Measurements from ENCODE around the gene MAN1A1.

MAN1A1 gene

GRCh38 chr6:119267126-119267905 is 82.2 kb downstream of the MAN1A1 start:
- Mint-ChIP-seq H3K27me3 (no peaks in the 10 kb centered on the region), H3K36me3 (ENCODE audit: low read depth) (peaks cover 49% of the 10 kb centered on the region), H3K4me3 (no peak overlapping the region), H3K9me3 (peaks cover 26% of the 10 kb centered on the region), H3K27ac (peak overlapping the region; percentile 11), H3K4me1 (peaks cover 29% of the 10 kb centered on the region)
- DNase-seq (no peak), ATAC-seq (peak; percentile 93)

GRCh38 chr6:119264854-119265397 is 84.6 kb downstream of the MAN1A1 start:
- Mint-ChIP-seq H3K27me3 (no peaks in the 10 kb centered on the region), H3K9me3 (peaks cover 16% of the 10 kb centered on the region), H3K36me3 (ENCODE audit: low read depth) (peaks cover 36% of the 10 kb centered on the region), H3K27ac (no peak overlapping the region), H3K4me1 (peaks cover 38% of the 10 kb centered on the region), H3K4me3 (no peak overlapping the region)
- ATAC-seq: no peak
- DNase-seq: no peak

GRCh38 chr6:119262612-119263011 is 86.9 kb downstream of the MAN1A1 start:
- H3K27ac Mint-ChIP-seq: no peak overlapping the region
- DNase-seq (no peak), ATAC-seq (no peak)
- no peaks in the 10 kb centered on the region for H3K27me3 Mint-ChIP-seq
- peaks cover 16% of the 10 kb centered on the region for H3K9me3 Mint-ChIP-seq
- peaks cover 22% of the 10 kb centered on the region for H3K4me1 Mint-ChIP-seq
- peaks cover 19% of the 10 kb centered on the region for H3K36me3 Mint-ChIP-seq (ENCODE audit: low read depth)
- H3K4me3 Mint-ChIP-seq: no peak overlapping the region

GRCh38 chr6:119261944-119262284 is 87.6 kb downstream of the MAN1A1 start:
- Mint-ChIP-seq H3K27ac (peak overlapping the region; percentile 60), H3K27me3 (no peaks in the 10 kb centered on the region), H3K4me1 (peaks cover 18% of the 10 kb centered on the region), H3K4me3 (no peak overlapping the region), H3K9me3 (peaks cover 16% of the 10 kb centered on the region), H3K36me3 (ENCODE audit: low read depth) (peaks cover 21% of the 10 kb centered on the region)
- ATAC-seq (no peak), DNase-seq (no peak)

GRCh38 chr6:119259027-119259426 is 90.5 kb downstream of the MAN1A1 start:
- Mint-ChIP-seq H3K4me3 (no peak overlapping the region), H3K27me3 (no peaks in the 10 kb centered on the region), H3K36me3 (ENCODE audit: low read depth) (peaks cover 18% of the 10 kb centered on the region), H3K27ac (no peak overlapping the region), H3K9me3 (peaks cover 16% of the 10 kb centered on the region), H3K4me1 (peaks cover 29% of the 10 kb centered on the region)
- no peak for ATAC-seq
- no peak for DNase-seq

GRCh38 chr6:119257726-119258125 is 91.8 kb downstream of the MAN1A1 start:
- Mint-ChIP-seq H3K9me3 (peaks cover 8% of the 10 kb centered on the region), H3K27me3 (no peaks in the 10 kb centered on the region), H3K4me1 (peaks cover 29% of the 10 kb centered on the region), H3K36me3 (ENCODE audit: low read depth) (peaks cover 13% of the 10 kb centered on the region), H3K27ac (no peak overlapping the region), H3K4me3 (no peak overlapping the region)
- no peak for DNase-seq
- no peak for ATAC-seq

- H3K27me3 Mint-ChIP-seq: no peaks in the 10 kb centered on the region
- peak overlapping the region; percentile 0 for H3K27ac Mint-ChIP-seq
- ATAC-seq (no peak), DNase-seq (no peak)
- peaks cover 12% of the 10 kb centered on the region for H3K36me3 Mint-ChIP-seq (ENCODE audit: low read depth)
- peaks cover 6% of the 10 kb centered on the region for H3K9me3 Mint-ChIP-seq
- H3K4me3 Mint-ChIP-seq: no peak overlapping the region
- peaks cover 28% of the 10 kb centered on the region for H3K4me1 Mint-ChIP-seq
Measured at GRCh38 chr6:119256978-119257462, 92.5 kb downstream of the MAN1A1 start.

- H3K4me1 Mint-ChIP-seq: peaks cover 21% of the 10 kb centered on the region
- H3K9me3 Mint-ChIP-seq: peaks cover under 1% of the 10 kb centered on the region
- no peaks in the 10 kb centered on the region for H3K27me3 Mint-ChIP-seq
- H3K36me3 Mint-ChIP-seq (ENCODE audit: low read depth): peaks cover 7% of the 10 kb centered on the region
- no peak overlapping the region for H3K4me3 Mint-ChIP-seq
- no peak for ATAC-seq
- H3K27ac Mint-ChIP-seq: no peak overlapping the region
- no peak for DNase-seq
Measured at GRCh38 chr6:119256392-119256791, 93.2 kb downstream of the MAN1A1 start.

GRCh38 chr6:119255492-119255891 is 94.1 kb downstream of the MAN1A1 start:
- Mint-ChIP-seq H3K36me3 (ENCODE audit: low read depth) (peaks cover 6% of the 10 kb centered on the region), H3K4me1 (peaks cover 19% of the 10 kb centered on the region), H3K27ac (no peak overlapping the region), H3K9me3 (no peaks in the 10 kb centered on the region), H3K27me3 (no peaks in the 10 kb centered on the region), H3K4me3 (no peak overlapping the region)
- ATAC-seq (peak; percentile 72), DNase-seq (no peak)

GRCh38 chr6:119250036-119250435 is 99.5 kb downstream of the MAN1A1 start:
- Mint-ChIP-seq H3K9me3 (no peaks in the 10 kb centered on the region), H3K27ac (no peak overlapping the region), H3K27me3 (no peaks in the 10 kb centered on the region), H3K4me1 (peaks cover under 1% of the 10 kb centered on the region), H3K4me3 (no peak overlapping the region), H3K36me3 (ENCODE audit: low read depth) (peaks cover 24% of the 10 kb centered on the region)
- no peak for DNase-seq
- no peak for ATAC-seq

GRCh38 chr6:119249319-119249718 is 100.2 kb downstream of the MAN1A1 start:
- ATAC-seq (no peak), DNase-seq (no peak)
- Mint-ChIP-seq H3K36me3 (ENCODE audit: low read depth) (peaks cover 30% of the 10 kb centered on the region), H3K9me3 (no peaks in the 10 kb centered on the region), H3K27ac (no peak overlapping the region), H3K4me1 (no peaks in the 10 kb centered on the region), H3K4me3 (no peak overlapping the region), H3K27me3 (no peaks in the 10 kb centered on the region)

- DNase-seq: no peak
- H3K4me3 Mint-ChIP-seq: no peak overlapping the region
- no peak overlapping the region for H3K27ac Mint-ChIP-seq
- no peaks in the 10 kb centered on the region for H3K9me3 Mint-ChIP-seq
- H3K36me3 Mint-ChIP-seq (ENCODE audit: low read depth): peaks cover 29% of the 10 kb centered on the region
- H3K27me3 Mint-ChIP-seq: no peaks in the 10 kb centered on the region
- no peaks in the 10 kb centered on the region for H3K4me1 Mint-ChIP-seq
- no peak for ATAC-seq
Measured at GRCh38 chr6:119247504-119247903, 102.1 kb downstream of the MAN1A1 start.

GRCh38 chr6:119243657-119244056 is 105.9 kb downstream of the MAN1A1 start:
- H3K27me3 Mint-ChIP-seq: no peaks in the 10 kb centered on the region
- H3K4me1 Mint-ChIP-seq: no peaks in the 10 kb centered on the region
- H3K9me3 Mint-ChIP-seq: no peaks in the 10 kb centered on the region
- DNase-seq (no peak), ATAC-seq (no peak)
- peaks cover 25% of the 10 kb centered on the region for H3K36me3 Mint-ChIP-seq (ENCODE audit: low read depth)
- no peak overlapping the region for H3K4me3 Mint-ChIP-seq
- no peak overlapping the region for H3K27ac Mint-ChIP-seq

GRCh38 chr6:119243037-119243436 is 106.5 kb downstream of the MAN1A1 start:
- H3K36me3 Mint-ChIP-seq (ENCODE audit: low read depth): peaks cover 26% of the 10 kb centered on the region
- H3K9me3 Mint-ChIP-seq: no peaks in the 10 kb centered on the region
- H3K4me1 Mint-ChIP-seq: no peaks in the 10 kb centered on the region
- H3K27me3 Mint-ChIP-seq: no peaks in the 10 kb centered on the region
- no peak overlapping the region for H3K27ac Mint-ChIP-seq
- ATAC-seq: no peak
- H3K4me3 Mint-ChIP-seq: no peak overlapping the region
- DNase-seq: no peak

- Mint-ChIP-seq H3K4me3 (no peak overlapping the region), H3K4me1 (no peaks in the 10 kb centered on the region), H3K27me3 (no peaks in the 10 kb centered on the region), H3K36me3 (ENCODE audit: low read depth) (peaks cover 26% of the 10 kb centered on the region), H3K27ac (no peak overlapping the region), H3K9me3 (peaks cover 8% of the 10 kb centered on the region)
- no peak for ATAC-seq
- DNase-seq: no peak
Measured at GRCh38 chr6:119241540-119242309, 107.8 kb downstream of the MAN1A1 start.
